Measurements from ENCODE around the gene OR4D2.

OR4D2 gene

GRCh38 chr17:58174871-58175270 lies 8.1 kb downstream of the OR4D2 start:
- DNase-seq (ENCODE audit: low spot score), result no peak

GRCh38 chr17:58176200-58176599 lies 9.4 kb downstream of the OR4D2 start:
- DNase-seq (ENCODE audit: low spot score), result no peak

GRCh38 chr17:58181796-58182195 lies 15.0 kb downstream of the OR4D2 start:
- DNase-seq (ENCODE audit: low spot score), result no peak

GRCh38 chr17:58183514-58183913 lies 16.7 kb downstream of the OR4D2 start:
- no peak for DNase-seq (ENCODE audit: low spot score)

GRCh38 chr17:58184308-58184985 lies 17.7 kb downstream of the OR4D2 start:
- DNase-seq (ENCODE audit: low spot score), result no peak

- DNase-seq (ENCODE audit: low spot score), result no peak
Observed at GRCh38 chr17:58184986-58185761, 18.4 kb downstream of the OR4D2 start.

- DNase-seq (ENCODE audit: low spot score), result no peak
Observed at GRCh38 chr17:58186591-58186990, 19.8 kb downstream of the OR4D2 start.

GRCh38 chr17:58187063-58187462 lies 20.3 kb downstream of the OR4D2 start:
- no peak for DNase-seq (ENCODE audit: low spot score)

- no peak for DNase-seq (ENCODE audit: low spot score)
Observed at GRCh38 chr17:58187675-58188074, 20.9 kb downstream of the OR4D2 start.

- DNase-seq (ENCODE audit: low spot score), result peak; percentile 89
Observed at GRCh38 chr17:58189436-58190146, 22.8 kb downstream of the OR4D2 start.

- DNase-seq (ENCODE audit: low spot score), result no peak
Observed at GRCh38 chr17:58191241-58191896, 24.6 kb downstream of the OR4D2 start.

GRCh38 chr17:58192612-58193011 lies 25.8 kb downstream of the OR4D2 start, which contains the start of gene EPX:
Gene EPX, plus strand, starts transcription at chr17:58192726. Its CDS starts 121 bp downstream, at chr17:58192847.
- DNase-seq (ENCODE audit: low spot score), result no peak

- DNase-seq (ENCODE audit: low spot score), result no peak
Observed at GRCh38 chr17:58193641-58194255, 27.0 kb downstream of the OR4D2 start.

GRCh38 chr17:58195518-58196123 lies 28.8 kb downstream of the OR4D2 start:
- DNase-seq (ENCODE audit: low spot score), result no peak

GRCh38 chr17:58196610-58197009 lies 29.8 kb downstream of the OR4D2 start:
- no peak for DNase-seq (ENCODE audit: low spot score)

GRCh38 chr17:58200024-58200633 lies 33.3 kb downstream of the OR4D2 start:
- peak; percentile 57 for DNase-seq (ENCODE audit: low spot score)

- DNase-seq (ENCODE audit: low spot score), result no peak
Observed at GRCh38 chr17:58202859-58203258, 36.1 kb downstream of the OR4D2 start.

- DNase-seq (ENCODE audit: low spot score), result no peak
Observed at GRCh38 chr17:58204796-58205195, 38.0 kb downstream of the OR4D2 start.

- no peak for DNase-seq (ENCODE audit: low spot score)
Observed at GRCh38 chr17:58205936-58206335, 39.2 kb downstream of the OR4D2 start.

- no peak for DNase-seq (ENCODE audit: low spot score)
Observed at GRCh38 chr17:58207451-58207850, 40.7 kb downstream of the OR4D2 start.

GRCh38 chr17:58208344-58208743 lies 41.6 kb downstream of the OR4D2 start:
- DNase-seq (ENCODE audit: low spot score), result no peak
